GM12878 (cell line): ENCODE data around the gene OPA1. TPM values are rescaled to one million over a fixed set of nuclear protein-coding genes. Genes with fewer than 3 reads are reported as not detected.

ENCODE experiments used
- ATAC-seq: fragments of 200-7000 bp; cut with Tn5 transposase; 3 replicates; pipeline ENCODE4 v1.9.1; 2020; ENCODE audit warnings: mild to moderate bottlenecking, moderate library complexity
- BruUV-seq: library from RNA; stranded (reverse); fragments of 400-500 nt; replicated peaks from 2 replicates; lab custom pipeline; 2021; lab: Mats Ljungman, UMichigan
- CTCF ChIA-PET: fragments of 300-600 bp; sonication (Branson Sonifier 250); formaldehyde crosslinking; extraction: SDS; loops from one replicate; lab custom pipeline; 2021; ENCODE audit warnings: inconsistent platforms; lab: Yijun Ruan, JAX
- POLR2A ChIA-PET: fragments of 350-600 bp; formaldehyde crosslinking; extraction: SDS; loops from one replicate; lab custom pipeline; 2021; ENCODE audit warnings: inconsistent platforms; lab: Charles Lee
- RAD21 ChIA-PET: fragments of 300-600 bp; sonication (Branson Sonifier 250); formaldehyde crosslinking; loops from one replicate; lab custom pipeline; 2023; ENCODE audit warnings: antibody characterized with exemption; ENCODE audit not compliant: unreplicated experiment; lab: Charles Lee
- SMC1A ChIA-PET: fragments of 300-600 bp; sonication (Branson Sonifier 250); formaldehyde crosslinking; loops from one replicate; lab custom pipeline; 2023; ENCODE audit not compliant: unreplicated experiment, uncharacterized antibody; lab: Charles Lee
- DNase-seq: peaks from one replicate; pipeline ENCODE4 v3.0.0-alpha.2; 2011; ENCODE audit warnings: low read depth, low spot score
- FAIRE-seq: peaks from 3 replicates; lab custom pipeline; 2011; peaks lifted over from hg19 to GRCh38; lab: Jason Lieb, UNC
- H2AFZ ChIP-seq: 2 replicates; pipeline ENCODE4 v1.6.0; 2011; ENCODE audit warnings: low read depth, low read length, control low read depth; ENCODE audit not compliant: control insufficient read depth
- H3K27ac ChIP-seq: 2 replicates; pipeline ENCODE4 v1.5.1; 2011; ENCODE audit warnings: control low read depth; ENCODE audit not compliant: control insufficient read depth, insufficient read depth
- H3K27me3 ChIP-seq, 2 experiments: replicated peaks in 1 of 2; 2 replicates each; pipeline versions ENCODE4 v1.6.0 to v1.6.1; 2011; ENCODE audit warnings: low read length in 1 of 2; ENCODE audit not compliant: control insufficient read depth in 2 of 2, insufficient read depth in 2 of 2
- H3K36me3 ChIP-seq, 2 experiments: 2 replicates each; pipeline ENCODE4 v1.5.1; 2011; ENCODE audit warnings: low read length in 1 of 2; ENCODE audit not compliant: control insufficient read depth in 2 of 2, insufficient read depth in 2 of 2
- H3K4me1 ChIP-seq: 2 replicates; pipeline ENCODE4 v1.6.1; 2011; ENCODE audit warnings: mild to moderate bottlenecking, low read length, moderate library complexity, mixed read lengths; ENCODE audit not compliant: control insufficient read depth, insufficient read depth
- H3K4me2 ChIP-seq: 2 replicates; pipeline ENCODE4 v1.6.0; 2011; ENCODE audit warnings: control low read depth; ENCODE audit not compliant: control insufficient read depth, insufficient read depth
- H3K4me3 ChIP-seq: fragments of 200-600 bp; sonication (generic); 2 replicates; pipeline ENCODE4 v1.5.1; 2016
- H3K79me2 ChIP-seq: 2 replicates; pipeline ENCODE4 v1.6.0; 2011; ENCODE audit warnings: low read length; ENCODE audit not compliant: control insufficient read depth, insufficient read depth
- H3K9ac ChIP-seq: 2 replicates; pipeline ENCODE4 v1.8.0; 2011; ENCODE audit warnings: low read length, control low read depth, mixed read lengths; ENCODE audit not compliant: control insufficient read depth, insufficient read depth
- H3K9me3 ChIP-seq: replicated peaks from 3 replicates; pipeline ENCODE4 v1.5.1; 2011; ENCODE audit warnings: mild to moderate bottlenecking, low read length; ENCODE audit not compliant: control insufficient read depth, insufficient read depth
- H4K20me1 ChIP-seq: 2 replicates; pipeline ENCODE4 v1.6.0; 2011; ENCODE audit not compliant: control insufficient read depth, insufficient read depth
- BCL11A ChIP-seq: IDR thresholded peaks from 2 replicates; pipeline ENCODE4 v1.6.1; 2011; ENCODE audit warnings: low read depth, low read length
- CHD2 ChIP-seq: IDR thresholded peaks from 2 replicates; pipeline ENCODE4 v1.6.1; 2011; ENCODE audit warnings: low read depth, low read length, improper control_type of control experiment, borderline replicate concordance
- CREM ChIP-seq: IDR thresholded peaks from 2 replicates; pipeline ENCODE4 v1.6.1; 2014; ENCODE audit warnings: antibody characterized with exemption, low read depth
- EZH2 ChIP-seq: IDR thresholded peaks from 2 replicates; pipeline ENCODE4 v1.6.1; 2012; ENCODE audit warnings: low read depth, mild to moderate bottlenecking, control low read depth, inconsistent platforms, low read length, borderline replicate concordance; ENCODE audit not compliant: control insufficient read depth
- NR2C2 ChIP-seq: IDR thresholded peaks from 2 replicates; pipeline ENCODE4 v1.6.1; 2011; ENCODE audit warnings: borderline replicate concordance, low read depth; ENCODE audit not compliant: control insufficient read depth, insufficient read length
- NR2F1 ChIP-seq: fragments of 450-650 bp; conservative IDR thresholded peaks from 2 replicates; pipeline ENCODE4 v1.6.1; 2017; ENCODE audit warnings: mild to moderate bottlenecking
- POLR2A ChIP-seq: IDR thresholded peaks from 2 replicates; pipeline ENCODE4 v1.6.1; 2011; ENCODE audit warnings: low read depth, mild to moderate bottlenecking, low read length
- SMAD1 ChIP-seq: fragments of 450-650 bp; IDR thresholded peaks from 2 replicates; pipeline ENCODE4 v1.6.1; 2018; ENCODE audit warnings: mild to moderate bottlenecking, low read depth; ENCODE audit not compliant: partially characterized antibody
- SREBF1 ChIP-seq: IDR thresholded peaks from 2 replicates; pipeline ENCODE4 v1.6.1; 2012; ENCODE audit warnings: mild to moderate bottlenecking, low read length
- ZNF622 ChIP-seq: fragments of 450-650 bp; IDR thresholded peaks from 2 replicates; pipeline ENCODE4 v1.6.1; 2017; ENCODE audit warnings: mild to moderate bottlenecking, inconsistent platforms
- WGBS: methylation state at CpG from one replicate; pipeline ENCODE4 v1.1.6; 2016; ENCODE audit warnings: low lambda C conversion rate; ENCODE audit not compliant: insufficient replicate concordance, insufficient coverage; ENCODE audit errors: missing lambda C conversion rate; 5-methylcytosine and 5-hydroxymethylcytosine counted together
- in situ Hi-C: fragments of 300-500 bp; cut with MboI; formaldehyde crosslinking; loops from 9 replicates; pipeline ENCODE4 v1.14.3; 2018; ENCODE audit warnings: mixed read lengths
- intact Hi-C: fragments of 100-400 bp; cut with micrococcal nuclease; formaldehyde crosslinking; loops from one replicate; pipeline ENCODE4 v1.14.2; 2022; ENCODE audit not compliant: unreplicated experiment
- polyA plus RNA-seq, 11 experiments: library from polyadenylated mRNA; depleted of rRNA in 4 of 11; unstranded in 6 of 11; stranded (reverse) in 5 of 11; fragments of >200 nt; fragmentation: Nextera tagmentation in 4 of 11; fragmentation: Illumina TruSeq in 1 of 11; extraction: Ambion mirVana in 4 of 11; extraction: Trizol in 1 of 11; gene quantifications; 1 replicate in 1 of 11; 2 replicates in 10 of 11; pipeline versions ENCODE4 v1.2.1 to v1.2.3, GENCODE V29; 2011 to 2016; ENCODE audit warnings: inconsistent platforms in 2 of 11, missing spikeins in 2 of 11, low read depth in 1 of 11
- total RNA-seq, 4 experiments: library from RNA; depleted of rRNA in 3 of 4; stranded (reverse); fragments of >200 nt in 3 of 4; fragmentation: Illumina TruSeq in 1 of 4; extraction: Trizol in 1 of 4; gene quantifications; 2 replicates each; pipeline versions ENCODE4 v1.2.1 to v1.2.3, GENCODE V29; 2013 to 2021
- TF ChIP-seq, protein P1 (sequence below): fragments of 450-650 bp; IDR thresholded peaks from 2 replicates; pipeline ENCODE4 v1.6.1; 2018; ENCODE audit warnings: borderline replicate concordance, mild to moderate bottlenecking; ENCODE audit not compliant: partially characterized antibody
- TF ChIP-seq, protein P2 (sequence below): IDR thresholded peaks from 2 replicates; pipeline ENCODE4 v1.6.1; 2011; ENCODE audit warnings: low read depth, mild to moderate bottlenecking, low read length, moderate library complexity, borderline replicate concordance; ENCODE audit errors: extremely low read depth
- TF ChIP-seq, protein P3 (sequence below): fragments of 450-650 bp; formaldehyde crosslinking; IDR thresholded peaks from 2 replicates; pipeline ENCODE4 v1.5.0; 2022; ENCODE audit warnings: mild to moderate bottlenecking, missing genetic modification characterization

Gene OPA1
- total and polyA plus RNA-seq, 10 of the 15 experiments (the other 5 are each of a cell fraction or from before 2014, with no cell fraction given) = 14.7 to 108 (median 59.3) TPM

GRCh38 chr3:193736616-193737015 is 143.6 kb downstream of the OPA1 start (continued):
- no peak for TF ChIP-seq NR2F1
- no peak for TF ChIP-seq BCL11A
- TF ChIP-seq SREBF1 = no peak
- TF ChIP-seq, protein P1, sequence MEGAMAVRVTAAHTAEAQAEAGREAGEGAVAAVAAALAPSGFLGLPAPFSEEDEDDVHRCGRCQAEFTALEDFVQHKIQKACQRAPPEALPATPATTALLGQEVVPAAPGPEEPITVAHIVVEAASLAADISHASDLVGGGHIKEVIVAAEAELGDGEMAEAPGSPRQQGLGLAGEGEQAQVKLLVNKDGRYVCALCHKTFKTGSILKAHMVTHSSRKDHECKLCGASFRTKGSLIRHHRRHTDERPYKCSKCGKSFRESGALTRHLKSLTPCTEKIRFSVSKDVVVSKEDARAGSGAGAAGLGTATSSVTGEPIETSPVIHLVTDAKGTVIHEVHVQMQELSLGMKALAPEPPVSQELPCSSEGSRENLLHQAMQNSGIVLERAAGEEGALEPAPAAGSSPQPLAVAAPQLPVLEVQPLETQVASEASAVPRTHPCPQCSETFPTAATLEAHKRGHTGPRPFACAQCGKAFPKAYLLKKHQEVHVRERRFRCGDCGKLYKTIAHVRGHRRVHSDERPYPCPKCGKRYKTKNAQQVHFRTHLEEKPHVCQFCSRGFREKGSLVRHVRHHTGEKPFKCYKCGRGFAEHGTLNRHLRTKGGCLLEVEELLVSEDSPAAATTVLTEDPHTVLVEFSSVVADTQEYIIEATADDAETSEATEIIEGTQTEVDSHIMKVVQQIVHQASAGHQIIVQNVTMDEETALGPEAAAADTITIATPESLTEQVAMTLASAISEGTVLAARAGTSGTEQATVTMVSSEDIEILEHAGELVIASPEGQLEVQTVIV = no peak
- no peak for TF ChIP-seq POLR2A
- TF ChIP-seq CHD2 = no peak
- no peak for TF ChIP-seq CREM
- TF ChIP-seq ZNF622 = no peak

- BruUV-seq = no TSS peak
- intact Hi-C loops = no loop called here
- H3K4me2 ChIP-seq = no peak overlapping the region
- H2AFZ ChIP-seq = no peak overlapping the region
- H3K4me3 ChIP-seq = no peak overlapping the region
- DNase-seq (no peak), FAIRE-seq (no peak), ATAC-seq (no peak)
- RAD21 ChIA-PET = no interaction called here
- 80% methylated on average over 17 of the region's 17 CpGs for WGBS
- no peaks in the 10 kb centered on the region for H3K9me3 ChIP-seq
- CTCF ChIA-PET = no interaction called here
- no peaks in the 10 kb centered on the region for H3K79me2 ChIP-seq
- no peaks in the 10 kb centered on the region for H4K20me1 ChIP-seq
- H3K4me1 ChIP-seq = no peaks in the 10 kb centered on the region
- no peak overlapping the region for H3K9ac ChIP-seq
- no peak for TF ChIP-seq NR2C2
- no peak for TF ChIP-seq EZH2
- no peak for TF ChIP-seq SMAD1
- TF ChIP-seq, protein P2, sequence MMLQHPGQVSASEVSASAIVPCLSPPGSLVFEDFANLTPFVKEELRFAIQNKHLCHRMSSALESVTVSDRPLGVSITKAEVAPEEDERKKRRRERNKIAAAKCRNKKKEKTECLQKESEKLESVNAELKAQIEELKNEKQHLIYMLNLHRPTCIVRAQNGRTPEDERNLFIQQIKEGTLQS = no peak
- TF ChIP-seq, protein P3, sequence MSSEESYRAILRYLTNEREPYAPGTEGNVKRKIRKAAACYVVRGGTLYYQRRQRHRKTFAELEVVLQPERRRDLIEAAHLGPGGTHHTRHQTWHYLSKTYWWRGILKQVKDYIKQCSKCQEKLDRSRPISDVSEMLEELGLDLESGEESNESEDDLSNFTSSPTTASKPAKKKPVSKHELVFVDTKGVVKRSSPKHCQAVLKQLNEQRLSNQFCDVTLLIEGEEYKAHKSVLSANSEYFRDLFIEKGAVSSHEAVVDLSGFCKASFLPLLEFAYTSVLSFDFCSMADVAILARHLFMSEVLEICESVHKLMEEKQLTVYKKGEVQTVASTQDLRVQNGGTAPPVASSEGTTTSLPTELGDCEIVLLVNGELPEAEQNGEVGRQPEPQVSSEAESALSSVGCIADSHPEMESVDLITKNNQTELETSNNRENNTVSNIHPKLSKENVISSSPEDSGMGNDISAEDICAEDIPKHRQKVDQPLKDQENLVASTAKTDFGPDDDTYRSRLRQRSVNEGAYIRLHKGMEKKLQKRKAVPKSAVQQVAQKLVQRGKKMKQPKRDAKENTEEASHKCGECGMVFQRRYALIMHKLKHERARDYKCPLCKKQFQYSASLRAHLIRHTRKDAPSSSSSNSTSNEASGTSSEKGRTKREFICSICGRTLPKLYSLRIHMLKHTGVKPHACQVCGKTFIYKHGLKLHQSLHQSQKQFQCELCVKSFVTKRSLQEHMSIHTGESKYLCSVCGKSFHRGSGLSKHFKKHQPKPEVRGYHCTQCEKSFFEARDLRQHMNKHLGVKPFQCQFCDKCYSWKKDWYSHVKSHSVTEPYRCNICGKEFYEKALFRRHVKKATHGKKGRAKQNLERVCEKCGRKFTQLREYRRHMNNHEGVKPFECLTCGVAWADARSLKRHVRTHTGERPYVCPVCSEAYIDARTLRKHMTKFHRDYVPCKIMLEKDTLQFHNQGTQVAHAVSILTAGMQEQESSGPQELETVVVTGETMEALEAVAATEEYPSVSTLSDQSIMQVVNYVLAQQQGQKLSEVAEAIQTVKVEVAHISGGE (CRISPR knock-in tag) = no peak
- no peak overlapping the region for H3K27ac ChIP-seq
- no peaks in the 10 kb centered on the region for H3K36me3 ChIP-seq
- no peaks in the 10 kb centered on the region for H3K27me3 ChIP-seq
- SMC1A ChIA-PET = no interaction called here
- POLR2A ChIA-PET = no interaction called here
- in situ Hi-C loops = no loop called here
Measured at GRCh38 chr3:193737191-193737751, 144.3 kb downstream of the OPA1 start.
